ENCODE data around the gene R3HCC1L.

Gene R3HCC1L

GRCh38 chr10:98258683-98259454, 124.4 kb downstream of the R3HCC1L start:
- Histone ChIP-seq H3K4me1 (no peaks in the 10 kb centered on the region), H3K4me3 (ENCODE audit: low read depth, low read length) (no peak overlapping the region), H3K36me3 (no peaks in the 10 kb centered on the region), H3K9me3 (no peaks in the 10 kb centered on the region), H3K27me3 (no peaks in the 10 kb centered on the region)
- no peak for TF ChIP-seq CTCF (IDR thresholded peaks at IDR 0.05; ENCODE audit: low read depth, low read length)
- DNase-seq: no peak

DNA sequence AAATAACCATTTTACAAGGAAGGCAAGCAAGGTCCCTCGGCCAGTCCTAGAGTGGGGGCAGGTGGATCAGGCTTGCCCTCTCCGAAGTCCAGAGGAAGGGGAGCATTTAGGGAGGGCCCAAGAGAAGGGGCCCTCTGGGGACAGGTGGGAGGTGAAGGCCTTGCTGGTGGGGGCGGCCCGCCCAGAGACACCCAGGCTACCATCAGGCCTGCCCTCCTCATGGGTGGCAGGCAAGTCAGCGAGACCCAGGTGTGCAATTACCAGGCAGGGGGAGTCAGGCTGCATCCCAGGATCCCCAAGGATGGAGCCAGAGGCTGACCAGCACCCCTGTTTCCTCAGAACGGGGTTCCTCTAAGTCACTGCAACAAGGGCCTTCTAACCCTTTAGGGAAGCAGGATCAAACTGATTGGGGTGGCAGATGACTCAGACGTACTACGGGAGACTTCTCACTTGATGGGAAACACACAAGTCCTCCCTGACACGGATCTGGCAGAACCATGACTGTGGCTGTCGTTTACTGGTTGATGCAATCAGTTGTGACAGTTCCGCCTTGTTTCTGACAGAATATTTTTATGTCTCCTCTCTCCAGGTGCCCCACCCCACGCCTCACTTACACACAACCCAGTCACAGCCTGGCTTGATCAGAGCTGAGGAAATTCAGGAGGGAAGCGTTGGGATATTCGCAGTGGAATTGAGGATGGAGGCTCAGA, 125.3 kb downstream of the R3HCC1L start:
- H3K9me3 ChIP-seq: no peaks in the 10 kb centered on the region
- H3K4me1 ChIP-seq: no peaks in the 10 kb centered on the region
- no peaks in the 10 kb centered on the region for H3K27me3 ChIP-seq
- no peak for TF ChIP-seq CTCF (IDR thresholded peaks at IDR 0.05; ENCODE audit: low read depth, low read length)
- DNase-seq: peak; percentile 35
- no peak overlapping the region for H3K4me3 ChIP-seq (ENCODE audit: low read depth, low read length)
- no peaks in the 10 kb centered on the region for H3K36me3 ChIP-seq

GRCh38 chr10:98260350-98260749, 125.9 kb downstream of the R3HCC1L start:
- TF ChIP-seq CTCF (IDR thresholded peaks at IDR 0.05; ENCODE audit: low read depth, low read length): no peak
- Histone ChIP-seq H3K36me3 (no peaks in the 10 kb centered on the region), H3K27me3 (no peaks in the 10 kb centered on the region), H3K4me1 (no peaks in the 10 kb centered on the region), H3K9me3 (no peaks in the 10 kb centered on the region), H3K4me3 (ENCODE audit: low read depth, low read length) (no peak overlapping the region)
- DNase-seq: no peak

DNA sequence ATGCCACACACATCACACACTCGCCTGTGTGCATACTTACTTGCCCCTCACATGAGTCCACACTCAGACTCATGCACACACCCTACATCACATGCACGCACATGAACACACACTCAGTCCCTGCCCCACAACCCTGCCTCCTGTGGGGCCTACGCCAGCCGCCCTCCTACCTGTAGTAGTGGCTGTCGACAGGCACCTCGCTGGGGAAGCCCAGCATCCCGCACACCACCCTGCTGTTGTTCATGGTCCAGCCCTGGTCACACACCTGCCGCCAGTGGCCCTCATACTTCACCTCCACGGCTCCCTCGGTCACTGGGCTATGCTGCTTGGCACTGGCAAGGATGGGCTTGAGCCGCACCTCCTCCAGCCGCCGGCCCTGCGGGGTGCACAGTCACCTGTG, 126.3 kb downstream of the R3HCC1L start:
- H3K4me1 ChIP-seq: no peaks in the 10 kb centered on the region
- no peak for TF ChIP-seq CTCF (IDR thresholded peaks at IDR 0.05; ENCODE audit: low read depth, low read length)

GRCh38 chr10:98261436-98262277, 127.2 kb downstream of the R3HCC1L start:
- no peak overlapping the region for H3K4me3 ChIP-seq (ENCODE audit: low read depth, low read length)
- H3K36me3 ChIP-seq: no peaks in the 10 kb centered on the region
- H3K9me3 ChIP-seq: no peaks in the 10 kb centered on the region
- no peaks in the 10 kb centered on the region for H3K4me1 ChIP-seq
- no peak for TF ChIP-seq CTCF (IDR thresholded peaks at IDR 0.05; ENCODE audit: low read depth, low read length)
- DNase-seq: no peak
- H3K27me3 ChIP-seq: no peaks in the 10 kb centered on the region

More for the DNA sequence above, 126.3 kb downstream of the R3HCC1L start:
- no peak for DNase-seq
- no peaks in the 10 kb centered on the region for H3K27me3 ChIP-seq
- no peak overlapping the region for H3K4me3 ChIP-seq (ENCODE audit: low read depth, low read length)
- H3K9me3 ChIP-seq: no peaks in the 10 kb centered on the region
- H3K36me3 ChIP-seq: no peaks in the 10 kb centered on the region

All from BE2C (cell line).